NB4 (cell line): ENCODE results near the gene SLC35G6.

Experiments
- CTCF ChIP-seq: IDR thresholded peaks from one replicate; pipeline ENCODE4 v1.5.1; 2012; ENCODE audit warnings: low read depth, low read length
- POLR2A ChIP-seq: IDR thresholded peaks from 2 replicates; pipeline ENCODE4 v1.6.1; 2011; ENCODE audit warnings: mild to moderate bottlenecking; ENCODE audit not compliant: insufficient read length; ENCODE audit errors: extremely low read depth

- TF ChIP-seq POLR2A (no peak), CTCF (no peak)
These were observed 40.0 kb upstream of the SLC35G6 start for GRCh38 chr17:7441266-7441665.
